GM18951 (cell line): ENCODE measurements around the gene NFIX.

ENCODE experiments used
- POLR2A ChIP-seq: IDR thresholded peaks from 4 replicates; pipeline ENCODE4 v1.6.1; 2011; ENCODE audit warnings: mild to moderate bottlenecking; ENCODE audit not compliant: insufficient read length, insufficient read depth; ENCODE audit errors: extremely low read depth
- in situ Hi-C: fragments of 300-500 bp; cut with MboI; formaldehyde crosslinking; loops from one replicate; pipeline ENCODE4 v1.12.0; 2022; ENCODE audit warnings: low sequenced_read_pairs, mixed read lengths, inconsistent platforms; ENCODE audit not compliant: unreplicated experiment

Gene NFIX

GRCh38 chr19:13060964-13061927, 66.0 kb downstream of the NFIX start:
- in situ Hi-C loops: no loop called here
- TF ChIP-seq POLR2A: no peak

- no peak for TF ChIP-seq POLR2A
- in situ Hi-C loops: no loop called here
Measured at GRCh38 chr19:13062317-13062716, 67.0 kb downstream of the NFIX start.

- in situ Hi-C loops: no loop called here
- TF ChIP-seq POLR2A: no peak
Measured at GRCh38 chr19:13063461-13064091, 68.3 kb downstream of the NFIX start.

- in situ Hi-C loops: no loop called here
- no peak for TF ChIP-seq POLR2A
Measured at GRCh38 chr19:13064092-13064489, 68.8 kb downstream of the NFIX start.

GRCh38 chr19:13066226-13066625, 71.0 kb downstream of the NFIX start:
- in situ Hi-C loops: no loop called here
- no peak for TF ChIP-seq POLR2A

- TF ChIP-seq POLR2A: no peak
- in situ Hi-C loops: no loop called here
Measured at GRCh38 chr19:13066933-13067807, 71.9 kb downstream of the NFIX start.

- TF ChIP-seq POLR2A: no peak
- in situ Hi-C loops: no loop called here
Measured at GRCh38 chr19:13068085-13068846, 73.0 kb downstream of the NFIX start.

GRCh38 chr19:13069415-13070359, 74.4 kb downstream of the NFIX start:
- in situ Hi-C loops: no loop called here
- no peak for TF ChIP-seq POLR2A

GRCh38 chr19:13070425-13071140, 75.3 kb downstream of the NFIX start:
- in situ Hi-C loops: no loop called here
- TF ChIP-seq POLR2A: no peak

GRCh38 chr19:13071444-13072187, 76.3 kb downstream of the NFIX start:
- TF ChIP-seq POLR2A: no peak
- in situ Hi-C loops: no loop called here

GRCh38 chr19:13072188-13072908, 77.1 kb downstream of the NFIX start:
- no peak for TF ChIP-seq POLR2A
- in situ Hi-C loops: no loop called here
